AG04449 (cell line): ENCODE results near the gene AK8.

Experiments
- CTCF ChIA-PET: fragments of 350-600 bp; formaldehyde crosslinking; extraction: SDS; loops from one replicate; lab custom pipeline; 2021; ENCODE audit warnings: antibody characterized with exemption; lab: Yijun Ruan, JAX
- POLR2A ChIA-PET: fragments of 400-600, 350-600 bp; formaldehyde crosslinking; extraction: SDS; loops from one replicate; lab custom pipeline; 2020; ENCODE audit warnings: antibody characterized with exemption, inconsistent platforms; lab: Yijun Ruan, JAX
- DNase-seq: peaks from one replicate; pipeline ENCODE4 v3.0.0-alpha.2; 2010; ENCODE audit warnings: low read depth, low spot score
- H3K4me3 ChIP-seq: 2 replicates; pipeline ENCODE4 v1.5.1; 2011; ENCODE audit warnings: low read depth, mild to moderate bottlenecking, control low read depth, low read length
- CTCF ChIP-seq: IDR thresholded peaks from one replicate; pipeline ENCODE4 v1.5.1; 2011; ENCODE audit warnings: mild to moderate bottlenecking, moderate library complexity, low read length, control low read depth, inconsistent platforms; ENCODE audit not compliant: insufficient read depth; ENCODE audit errors: missing control alignments

AK8 gene

DNA sequence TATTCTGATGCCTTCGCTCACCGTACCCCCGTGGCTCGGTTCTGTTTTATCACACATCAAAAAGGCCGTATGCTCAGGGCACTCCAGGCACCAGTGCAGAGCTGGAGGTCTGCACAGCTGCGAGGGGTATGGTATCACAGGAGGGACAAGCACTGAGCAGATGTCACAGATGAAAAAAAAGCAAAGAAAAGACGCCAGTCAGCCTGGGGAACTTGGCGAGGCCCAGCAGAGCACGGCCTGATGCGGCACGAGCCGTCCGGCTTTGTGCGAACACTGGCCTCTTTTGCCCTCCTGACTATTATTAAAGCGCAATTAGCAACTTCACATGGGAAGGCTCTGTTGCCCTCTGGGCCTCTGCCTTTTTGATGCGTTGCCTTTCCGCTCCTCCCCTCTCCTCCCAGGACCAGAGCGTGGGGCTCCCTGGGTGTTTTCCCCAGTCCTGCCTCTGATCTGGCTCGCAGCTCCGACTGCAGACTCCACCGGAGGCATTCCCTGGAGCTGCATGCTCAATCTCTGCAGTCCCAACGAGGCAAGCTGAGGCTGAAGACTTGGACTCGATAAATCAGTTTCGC, 44.4 kb downstream of the AK8 start:
- CTCF ChIA-PET = interaction anchor here (1.3 to 1.4 kb wide), 2 partner anchors 69 to 326 kb away, joined by 3 read pairs; no protein-coding TSS in a partner anchor
- POLR2A ChIA-PET = no interaction called here
- no peak for DNase-seq
- no peak overlapping the region for H3K4me3 ChIP-seq
- TF ChIP-seq CTCF = no peak

DNA sequence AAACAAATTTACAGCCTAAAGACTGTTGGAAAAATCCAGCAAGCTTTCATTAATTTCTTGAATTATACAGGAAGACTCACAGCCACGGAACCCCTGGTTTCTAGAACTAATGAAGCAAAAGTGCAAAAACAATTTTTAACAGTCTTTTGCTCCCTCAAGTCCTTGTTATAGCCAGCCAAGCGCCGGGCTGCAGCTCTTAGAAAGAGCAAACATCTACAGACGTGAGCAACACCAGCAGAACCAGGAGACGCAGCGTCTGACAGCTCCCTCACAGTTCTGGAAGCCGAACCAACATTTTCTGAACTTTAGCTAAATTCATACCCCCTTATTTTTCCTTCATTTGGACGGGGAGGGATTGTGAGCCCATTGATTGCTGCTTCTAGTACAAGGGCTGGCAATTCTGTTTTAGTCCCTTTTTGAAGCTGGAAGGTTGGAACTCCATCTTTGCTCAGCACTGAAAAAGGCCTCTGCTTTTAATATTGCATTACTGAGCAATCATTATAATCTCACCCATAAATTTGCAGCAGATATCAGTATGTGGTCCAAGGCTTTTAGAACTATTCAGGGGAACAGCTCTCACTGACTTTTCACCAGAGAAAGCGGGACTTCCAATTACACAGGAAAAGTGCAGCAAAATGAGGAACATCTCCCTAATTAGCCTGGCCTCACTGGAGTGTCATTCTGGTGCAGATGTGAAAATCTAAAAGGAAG, 45.8 kb downstream of the AK8 start:
- no peak for DNase-seq
- ChIA-PET CTCF (interaction anchor here (1.3 to 1.4 kb wide), 2 partner anchors 70 to 325 kb away, joined by 3 read pairs; no protein-coding TSS in a partner anchor), POLR2A (no interaction called here)
- no peak for TF ChIP-seq CTCF
- H3K4me3 ChIP-seq = no peak overlapping the region

DNA sequence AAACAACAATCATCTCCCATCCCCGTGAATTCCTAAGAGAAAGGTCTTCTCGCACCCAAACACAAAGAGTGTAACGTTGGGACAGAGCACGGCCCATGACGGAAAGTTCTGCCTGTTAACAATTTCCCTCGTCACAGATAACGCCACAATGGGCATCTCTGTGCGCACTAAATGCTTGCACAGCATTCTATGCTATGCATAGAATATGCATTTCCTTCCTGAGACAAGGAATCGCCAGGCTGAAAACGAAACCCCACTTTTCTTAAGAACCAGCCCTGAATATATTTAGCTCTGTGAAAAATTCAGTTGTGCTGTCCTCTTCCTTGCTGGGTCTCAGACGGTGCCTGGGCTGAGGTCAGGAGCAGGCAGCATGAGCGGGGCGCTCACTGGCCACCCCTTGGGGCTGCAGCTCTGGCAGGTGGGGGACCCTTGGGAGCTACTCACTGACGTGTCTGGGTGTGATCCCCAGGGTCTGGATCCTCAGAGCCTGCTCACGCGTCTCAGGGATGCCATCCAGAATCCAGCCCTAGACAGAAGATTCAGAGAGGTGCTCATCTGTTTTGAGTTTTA, 49.8 kb downstream of the AK8 start:
- POLR2A ChIA-PET = no interaction called here
- DNase-seq = no peak
- no peak for TF ChIP-seq CTCF
- CTCF ChIA-PET = interaction anchor here (0.9 kb wide), 1 partner anchor 74 kb away, joined by 4 read pairs; no protein-coding TSS in a partner anchor
- no peak overlapping the region for H3K4me3 ChIP-seq

GRCh38 chr9:132827366-132827765, 50.7 kb downstream of the AK8 start:
- DNase-seq = no peak
- no peak for TF ChIP-seq CTCF
- H3K4me3 ChIP-seq = no peak overlapping the region
- POLR2A ChIA-PET = no interaction called here
- CTCF ChIA-PET = no interaction called here

DNA sequence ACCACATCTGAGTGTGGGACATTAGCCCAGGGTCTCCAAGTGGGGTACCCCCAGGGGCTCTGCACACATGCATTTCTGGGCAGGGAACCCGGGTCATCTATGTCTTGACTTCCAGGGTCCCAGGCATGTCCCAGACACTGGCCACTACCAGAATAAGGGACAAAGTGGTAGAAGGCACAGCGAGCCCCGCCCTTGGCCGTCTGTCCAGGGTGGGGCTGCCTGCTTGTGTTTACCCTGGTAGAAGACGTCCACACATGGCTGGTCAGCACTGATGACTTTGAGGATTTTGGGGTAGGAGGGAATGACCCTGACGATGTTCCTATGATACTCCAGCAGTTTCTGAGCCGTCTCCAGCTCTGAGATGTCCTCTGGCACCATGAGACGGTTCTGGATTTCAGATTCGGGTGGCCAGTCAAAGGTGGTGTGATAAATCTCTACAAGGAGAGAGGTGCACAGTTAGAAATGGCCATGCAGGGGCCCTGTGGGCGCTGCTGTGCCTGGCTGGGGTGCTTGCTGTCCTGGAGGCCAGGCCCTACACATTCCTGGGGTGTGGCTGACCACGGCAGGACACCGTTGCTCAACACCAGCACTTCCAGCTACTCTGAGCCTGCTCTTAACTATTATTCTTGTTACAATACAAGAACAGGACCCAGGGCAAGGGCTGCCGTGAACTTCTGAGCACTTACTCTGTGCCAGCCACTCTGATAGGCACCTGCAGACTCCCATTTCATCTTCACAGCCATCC, 51.3 kb downstream of the AK8 start:
- no peak overlapping the region for H3K4me3 ChIP-seq
- no peak for DNase-seq
- TF ChIP-seq CTCF = no peak
- ChIA-PET CTCF (no interaction called here), POLR2A (no interaction called here)
